ENCODE measurements around the gene RTBDN. TPM values are rescaled to one million over a fixed set of nuclear protein-coding genes. Genes with fewer than 3 reads are reported as not detected.

RTBDN gene
- total and polyA plus RNA-seq, 2 of the 8 experiments (the other 6 are each of a cell fraction or from before 2014, with no cell fraction given): 4.0 to 4.8 TPM

DNA sequence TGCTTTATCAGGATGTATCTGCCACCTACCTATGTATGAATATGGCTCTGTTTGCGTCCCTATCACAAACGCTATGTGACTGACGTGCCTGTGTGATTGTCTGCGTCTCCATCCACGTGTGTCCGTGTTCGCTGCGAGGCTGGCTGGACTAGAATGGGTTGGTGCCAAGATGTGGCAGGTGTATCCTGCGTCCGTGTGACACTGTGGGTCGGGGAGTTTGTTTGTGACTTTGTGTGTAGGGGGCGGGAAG lies 52.3 kb downstream of the RTBDN start:
- Histone ChIP-seq H3K4me2 (ENCODE audit: insufficient read depth in 1 of 2, low read depth in 2 of 2, low read length in 2 of 2) (peak overlapping the region; percentile 51 to 98), H3K79me2 (ENCODE audit: control insufficient read depth in 1 of 2, insufficient read depth in 2 of 2, low read length in 2 of 2) (no peaks in the 10 kb centered on the region), H2BK12ac (ENCODE audit: low read depth, low read length) (peak overlapping the region; percentile 56), H3K4ac (replicated peaks; ENCODE audit: insufficient read length, low read depth, low read length) (no peak overlapping the region), H4K5ac (ENCODE audit: insufficient read length, low read depth, low read length) (peak overlapping the region; percentile 27), H2BK20ac (ENCODE audit: low read length) (peak overlapping the region; percentile 53; the same call in 1 of the 2 replicates), H3K27me3 (replicated peaks in 1 of 4; ENCODE audit: control insufficient read depth in 3 of 4, extremely low read depth in 1 of 4, insufficient read depth in 3 of 4, low read length in 3 of 4) (no peaks in the 10 kb centered on the region), H4K91ac (replicated peaks; ENCODE audit: insufficient read length, low read length) (peak overlapping the region; percentile 37), H4K8ac (ENCODE audit: extremely low read depth, insufficient read depth, low read length) (peak overlapping the region; percentile 76; the same call in 1 of the 2 replicates), H3K79me1 (ENCODE audit: low read depth, low read length) (no peaks in the 10 kb centered on the region; the same call in 1 of the 2 replicates), H3K23ac (ENCODE audit: insufficient read length) (no peak overlapping the region), H3K14ac (ENCODE audit: insufficient read length) (no peak overlapping the region), H3K4me3 (ENCODE audit: extremely low read depth in 1 of 4, insufficient read depth in 2 of 4, low read depth in 3 of 4, low read length in 4 of 4) (peak overlapping the region; percentile 38 to 77 (median 54); a peak in 7 of 8 replicates), H3K56ac (replicated peaks; ENCODE audit: insufficient read length, low read depth, low read length) (no peak overlapping the region), H2AK5ac (ENCODE audit: low read depth, low read length) (peak overlapping the region; percentile 76; the same call in 1 of the 2 replicates), H2BK15ac (ENCODE audit: low read length) (peak overlapping the region; percentile 95), H3K4me1 (replicated peaks in 1 of 4; ENCODE audit: control insufficient read depth in 3 of 4, insufficient read depth in 4 of 4, low read length in 3 of 4) (peaks cover 13 to 30% (median 19%) of the 10 kb centered on the region in 4 experiments), H3K36me3 (ENCODE audit: control insufficient read depth in 2 of 4, insufficient read depth in 4 of 4, low read length in 3 of 4) (no peaks in the 10 kb centered on the region), H3K23me2 (ENCODE audit: low read depth, low read length) (peaks cover 27% of the 10 kb centered on the region; the same call in 1 of the 2 replicates), H2AFZ (ENCODE audit: low read length) (no peak overlapping the region), H3K9ac (replicated peaks in 1 of 4; ENCODE audit: extremely low read depth in 1 of 4, low read depth in 3 of 4, low read length in 3 of 4) (no peak overlapping the region), H3K27ac (ENCODE audit: low read depth, low read length) (no peak overlapping the region), H4K20me1 (replicated peaks in 1 of 2; ENCODE audit: control insufficient read depth in 1 of 2, insufficient read depth in 2 of 2, low read length in 2 of 2) (peaks cover 0 to 1% of the 10 kb centered on the region in 2 experiments), H2BK5ac (ENCODE audit: low read depth, low read length) (0 out of 2 replicates have a peak overlapping the region, but pooled peaks have one; percentile 20), H2BK120ac (replicated peaks; ENCODE audit: low read depth, low read length) (peak overlapping the region; percentile 4), H3K18ac (ENCODE audit: extremely low read depth, low read length) (peak overlapping the region; percentile 86), H3K9me3 (ENCODE audit: insufficient read depth in 2 of 2, low read depth in 1 of 2, low read length in 1 of 2) (no peaks in the 10 kb centered on the region)
- ChIA-PET POLR2A (ENCODE audit: partially characterized antibody) (interaction anchor here (1.0 to 16.6 kb wide), 4 partner anchors 15 to 101 kb away, joined by 3 to 317 read pairs (median 4); partner anchors contain the start of genes DHPS, JUNB, PRDX2 and RTBDN), CTCF (ENCODE audit: partially characterized antibody) (interaction anchor here (1.2 to 9.3 kb wide), 2 partner anchors 14 to 53 kb away, joined by 4 to 277 read pairs; partner anchors contain the start of gene JUNB)
- 65% methylated on average over 12 of the region's 12 CpGs; no CpG with 5 or more reads in 1 of the 2 experiments for WGBS, 2 experiments (ENCODE audit: extremely low coverage in 1 of 2, insufficient coverage in 1 of 2, insufficient read length in 1 of 2, insufficient replicate concordance in 2 of 2, low coverage in 1 of 2, low lambda C conversion rate in 2 of 2, missing lambda C conversion rate in 1 of 2)
- no peak for FAIRE-seq
- no peak for DNase-seq (ENCODE audit: low read depth in 1 of 2, low spot score in 2 of 2)
- no peak for TF ChIP-seq RBBP5 (IDR thresholded peaks at IDR 0.05; ENCODE audit: borderline replicate concordance, low read depth, low read length)
- no peak for TF ChIP-seq CHD1 (IDR thresholded peaks at IDR 0.05; ENCODE audit: low read depth, low read length)
- no peak for TF ChIP-seq ZNF274 (IDR thresholded peaks at IDR 0.05; ENCODE audit: borderline replicate concordance, extremely low read depth, low read length)

Data from H1 (cell line).